ENCODE measurements around the gene TMBIM4. TPM values are rescaled to one million over a fixed set of nuclear protein-coding genes. Genes with fewer than 3 reads are reported as not detected.

TMBIM4 gene
- total RNA-seq, 1 experiment from 2014 or later, result 51.1 TPM

GRCh38 chr12:66154776-66155175 lies 15.0 kb downstream of the TMBIM4 start:
- H3K9me3 ChIP-seq (ENCODE audit: control insufficient read depth in 1 of 2, insufficient read depth in 1 of 2, low read depth in 1 of 2, low read length in 2 of 2), result no peaks in the 10 kb centered on the region
- H3K36me3 ChIP-seq (ENCODE audit: control insufficient read depth in 1 of 2, insufficient read depth in 2 of 2, low read length in 2 of 2), result peaks cover 0 to 1% of the 10 kb centered on the region in 2 experiments; a peak in 1 of 4 replicates
- H3K4me1 ChIP-seq (ENCODE audit: control insufficient read depth in 1 of 2, insufficient read depth in 2 of 2, low read length in 2 of 2), result peaks cover 0 to 7% of the 10 kb centered on the region in 2 experiments; a peak in 1 of 4 replicates
- H3K4me3 ChIP-seq (replicated peaks in 1 of 2; ENCODE audit: low read depth in 1 of 2, low read length in 2 of 2), result no peak overlapping the region
- H4K20me1 ChIP-seq (ENCODE audit: insufficient read depth), result no peaks in the 10 kb centered on the region
- H3K4me2 ChIP-seq (ENCODE audit: low read length), result no peak overlapping the region
- H2AFZ ChIP-seq (ENCODE audit: low read depth, low read length, poor library complexity, severe bottlenecking), result no peak overlapping the region
- CTCF ChIA-PET, result no interaction called here
- ATAC-seq (no peak), DNase-seq (ENCODE audit: low read depth, low spot score) (no peak)
- POLR2A ChIA-PET, result no interaction called here
- RAD21 ChIA-PET (ENCODE audit: low non-redundant PET in 1 of 2, low total read pairs in 2 of 2, uncharacterized antibody in 2 of 2, unreplicated experiment in 2 of 2), result no interaction called here
- no peak overlapping the region for H3K27ac ChIP-seq (ENCODE audit: low read depth, low read length)
- no peaks in the 10 kb centered on the region for H3K9me2 ChIP-seq (ENCODE audit: insufficient read depth)
- no TSS peak for BruUV-seq (replicated peaks)
- TF ChIP-seq RAD21 (IDR thresholded peaks at IDR 0.05; ENCODE audit: low read depth) (no peak), YY1 (IDR thresholded peaks at IDR 0.05; ENCODE audit: extremely low read depth, insufficient replicate concordance, low read depth, low read length) (no peak), EZH2phosphoT487 (IDR thresholded peaks at IDR 0.05; ENCODE audit: borderline replicate concordance) (no peak), EZH2 (IDR thresholded peaks at IDR 0.05) (no peak), ZNF274 (IDR thresholded peaks at IDR 0.05; ENCODE audit: low read depth, low read length) (no peak), ZBTB33 (IDR thresholded peaks at IDR 0.05; ENCODE audit: extremely low read depth, insufficient replicate concordance, low read length) (no peak), ZFX (IDR thresholded peaks at IDR 0.05) (no peak), CEBPB (IDR thresholded peaks at IDR 0.05; ENCODE audit: low read depth) (no peak), POLR2AphosphoS5 (IDR thresholded peaks at IDR 0.05; ENCODE audit: low read depth, low read length) (no peak), SRF (IDR thresholded peaks at IDR 0.05; ENCODE audit: low read depth) (no peak), POLR2A (IDR thresholded peaks at IDR 0.05; ENCODE audit: borderline replicate concordance, extremely low read depth, insufficient read depth, insufficient read length) (no peak), JUND (IDR thresholded peaks at IDR 0.05) (no peak), REST (IDR thresholded peaks at IDR 0.05; ENCODE audit: low read depth) (no peak), ELF1 (IDR thresholded peaks at IDR 0.05; ENCODE audit: borderline replicate concordance, low read depth) (no peak), FOSL1 (IDR thresholded peaks at IDR 0.05; ENCODE audit: low read depth) (no peak)
- TF ChIP-seq, protein P1, sequence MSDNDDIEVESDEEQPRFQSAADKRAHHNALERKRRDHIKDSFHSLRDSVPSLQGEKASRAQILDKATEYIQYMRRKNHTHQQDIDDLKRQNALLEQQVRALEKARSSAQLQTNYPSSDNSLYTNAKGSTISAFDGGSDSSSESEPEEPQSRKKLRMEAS (IDR thresholded peaks at IDR 0.05), result no peak
- TF ChIP-seq, protein P2, sequence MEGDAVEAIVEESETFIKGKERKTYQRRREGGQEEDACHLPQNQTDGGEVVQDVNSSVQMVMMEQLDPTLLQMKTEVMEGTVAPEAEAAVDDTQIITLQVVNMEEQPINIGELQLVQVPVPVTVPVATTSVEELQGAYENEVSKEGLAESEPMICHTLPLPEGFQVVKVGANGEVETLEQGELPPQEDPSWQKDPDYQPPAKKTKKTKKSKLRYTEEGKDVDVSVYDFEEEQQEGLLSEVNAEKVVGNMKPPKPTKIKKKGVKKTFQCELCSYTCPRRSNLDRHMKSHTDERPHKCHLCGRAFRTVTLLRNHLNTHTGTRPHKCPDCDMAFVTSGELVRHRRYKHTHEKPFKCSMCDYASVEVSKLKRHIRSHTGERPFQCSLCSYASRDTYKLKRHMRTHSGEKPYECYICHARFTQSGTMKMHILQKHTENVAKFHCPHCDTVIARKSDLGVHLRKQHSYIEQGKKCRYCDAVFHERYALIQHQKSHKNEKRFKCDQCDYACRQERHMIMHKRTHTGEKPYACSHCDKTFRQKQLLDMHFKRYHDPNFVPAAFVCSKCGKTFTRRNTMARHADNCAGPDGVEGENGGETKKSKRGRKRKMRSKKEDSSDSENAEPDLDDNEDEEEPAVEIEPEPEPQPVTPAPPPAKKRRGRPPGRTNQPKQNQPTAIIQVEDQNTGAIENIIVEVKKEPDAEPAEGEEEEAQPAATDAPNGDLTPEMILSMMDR (IDR thresholded peaks at IDR 0.05 in 2 of 3, conservative IDR thresholded peaks at IDR 0.05 in 1 of 3; ENCODE audit: borderline replicate concordance in 1 of 3, insufficient read depth in 1 of 3, low read depth in 2 of 3, low read length in 2 of 3), result no peak
- TF ChIP-seq, protein P3, sequence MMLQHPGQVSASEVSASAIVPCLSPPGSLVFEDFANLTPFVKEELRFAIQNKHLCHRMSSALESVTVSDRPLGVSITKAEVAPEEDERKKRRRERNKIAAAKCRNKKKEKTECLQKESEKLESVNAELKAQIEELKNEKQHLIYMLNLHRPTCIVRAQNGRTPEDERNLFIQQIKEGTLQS (IDR thresholded peaks at IDR 0.05), result no peak
- intact Hi-C loops (cut with micrococcal nuclease), result no loop called here
- no peak overlapping the region for H3K9ac ChIP-seq (ENCODE audit: low read length)
- H3K27me3 ChIP-seq (ENCODE audit: insufficient read depth, low read length), result no peaks in the 10 kb centered on the region
- 0 out of 2 replicates have a peak, but pooled peaks cover 3% of the 10 kb centered on the region for H3K79me2 ChIP-seq (ENCODE audit: insufficient read depth, low read length)
